GM19043 (cell line): ENCODE data around the gene KPNA4.
"Not testable (repeated sequence)": the region's sequence is repeated elsewhere in the genome, so short reads cannot be mapped to it uniquely, and the experiment has no call there.

Experiments
- ATAC-seq: cut with Tn5 transposase; IDR thresholded peaks from one replicate; pipeline ENCODE4 v1.9.1; 2021; ENCODE audit warnings: low read depth; ENCODE audit not compliant: unreplicated experiment

Gene KPNA4

DNA sequence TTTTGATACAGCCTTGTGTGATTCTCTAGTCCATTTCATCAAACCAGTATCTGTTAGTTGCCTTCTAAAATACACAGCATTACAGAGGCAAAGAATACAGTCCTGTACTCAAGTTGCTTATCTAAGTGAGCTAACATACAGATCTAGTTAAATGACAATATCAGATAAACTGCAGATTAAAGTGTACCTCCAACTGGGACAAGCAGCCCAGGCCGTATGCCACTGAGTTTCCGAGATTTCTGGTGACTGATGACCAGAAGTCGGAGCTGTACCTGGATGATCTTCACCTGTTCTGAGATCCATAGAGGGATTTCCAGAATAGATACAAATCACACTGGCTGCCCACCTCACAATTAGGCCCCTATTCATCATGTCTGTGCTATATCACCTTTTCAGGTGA is 109.5 kb downstream of the KPNA4 start:
- ATAC-seq = no peak

DNA sequence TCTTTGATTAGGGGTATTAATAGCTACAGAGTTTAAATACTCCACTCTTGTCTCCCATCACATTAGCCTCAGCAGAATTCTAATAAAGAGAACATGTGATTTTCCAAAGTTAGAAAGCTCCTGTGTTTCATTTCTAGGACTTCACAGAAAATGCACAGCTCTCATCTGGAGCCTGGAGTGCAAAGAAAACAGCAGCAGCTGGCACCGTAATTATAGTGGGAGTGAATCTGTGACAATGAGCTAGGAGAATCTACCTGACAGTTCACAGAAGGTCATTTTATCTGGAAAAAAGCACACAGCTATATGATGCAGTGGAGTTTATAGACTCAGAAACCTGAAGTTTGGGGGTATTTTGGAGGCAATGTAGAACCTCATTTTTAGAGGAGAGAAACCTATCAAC is 110.4 kb downstream of the KPNA4 start:
- ATAC-seq = no peak

DNA sequence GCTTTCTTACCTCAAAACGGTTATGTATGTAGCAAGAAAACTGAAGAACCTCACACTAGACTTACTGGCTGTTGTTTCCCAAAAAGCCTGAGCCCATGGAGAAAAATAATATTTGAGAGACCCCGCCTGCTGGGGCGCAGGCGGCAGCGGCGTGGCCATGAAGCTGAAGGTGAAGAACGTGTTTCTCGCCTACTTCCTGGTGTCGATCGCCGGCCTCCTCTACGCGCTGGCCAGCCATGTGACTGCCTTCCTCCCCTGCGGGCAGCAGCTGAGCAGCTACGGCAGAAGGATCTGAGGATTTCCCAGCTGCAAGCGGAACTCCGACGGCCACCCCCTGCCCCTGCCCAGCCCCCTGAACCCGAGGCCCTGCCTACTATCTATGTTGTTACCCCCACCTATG is 113.1 kb downstream of the KPNA4 start:
- not testable (repeated sequence) for ATAC-seq

DNA sequence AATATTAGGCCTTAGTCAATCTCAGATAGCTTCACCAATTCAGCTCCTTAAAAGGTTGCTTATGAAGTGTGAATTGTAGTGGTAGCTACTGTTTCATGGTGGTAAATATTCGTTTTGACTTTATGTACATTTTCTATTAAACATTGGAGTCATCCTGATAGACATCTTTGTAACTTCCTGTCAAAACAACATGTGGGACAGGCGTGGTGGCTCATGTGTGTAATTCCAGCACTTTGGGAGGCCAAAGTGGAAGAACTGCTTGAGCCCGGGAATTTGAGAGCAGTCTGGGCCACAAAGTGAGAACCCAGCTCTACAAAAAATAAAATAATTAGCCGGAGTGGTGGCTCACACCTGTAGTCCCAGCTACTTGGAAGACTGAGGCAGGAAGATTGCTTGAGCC is 113.8 kb downstream of the KPNA4 start:
- ATAC-seq = no peak

DNA sequence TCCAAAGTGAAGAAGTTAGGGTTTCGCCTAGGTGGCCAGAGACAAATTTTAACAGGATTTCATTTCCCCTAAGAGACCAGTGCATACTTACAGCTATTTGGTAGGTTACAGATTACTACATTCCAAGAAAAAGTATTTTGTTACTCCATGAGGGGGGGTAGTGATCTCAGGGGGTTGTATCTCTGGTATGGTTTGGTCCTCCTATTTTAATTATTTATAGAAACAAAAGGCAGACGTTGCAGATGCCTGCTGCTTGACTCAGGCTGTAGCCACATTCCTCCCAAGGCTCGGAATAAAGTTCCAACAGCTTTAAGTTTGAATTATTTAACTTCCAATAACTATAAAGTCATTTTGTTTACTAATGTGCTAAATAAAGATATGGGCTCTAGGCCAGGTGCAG is 114.5 kb downstream of the KPNA4 start:
- ATAC-seq = no peak

DNA sequence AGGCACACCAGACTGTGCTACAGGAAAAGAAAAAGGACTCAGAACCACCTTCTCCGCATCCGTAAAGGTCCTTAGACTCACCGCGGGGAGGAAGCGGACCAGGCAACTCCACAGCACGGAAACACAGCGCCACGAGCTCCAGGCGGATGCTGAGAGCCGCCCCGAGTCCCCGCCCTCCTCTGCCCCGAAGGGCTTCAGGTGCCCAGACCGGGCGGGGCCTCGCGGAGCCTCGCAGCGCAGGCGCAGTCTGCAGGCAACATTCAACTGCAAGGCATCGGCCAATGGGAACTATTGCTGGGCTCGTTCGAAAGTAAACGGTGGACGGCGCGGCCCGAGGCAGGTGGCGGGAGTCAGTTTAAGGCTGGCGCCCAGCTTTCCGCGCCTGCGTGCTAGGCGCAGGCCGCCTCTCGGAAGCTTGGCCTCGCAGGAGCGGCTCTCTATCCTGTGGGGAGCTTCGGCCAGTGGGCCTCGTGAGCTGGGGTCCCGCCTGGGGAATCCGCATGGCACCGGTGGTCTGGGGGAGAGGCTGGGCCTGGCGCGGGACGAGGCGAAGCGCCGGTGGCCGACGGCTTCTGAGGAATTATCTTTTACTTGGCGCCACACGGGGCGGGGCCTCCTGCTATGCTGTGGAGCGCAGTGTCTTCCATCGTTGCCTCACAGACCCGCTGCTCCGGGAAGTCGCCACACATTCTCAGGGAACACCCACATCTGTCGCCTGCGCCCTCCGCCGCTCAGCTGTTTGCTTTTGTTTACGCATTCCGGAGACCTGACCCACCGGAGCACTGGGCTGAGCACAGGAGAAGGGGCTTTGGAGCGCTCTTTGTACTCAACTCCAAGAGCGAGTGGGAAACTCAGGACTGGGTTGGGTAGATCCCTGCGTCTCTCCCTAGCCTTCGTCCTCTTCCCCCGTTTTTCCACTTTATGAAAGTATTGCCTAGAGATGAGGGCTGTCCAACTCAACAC is 115.5 kb downstream of the KPNA4 start, which contains the start of gene TRIM59:
TRIM59 (minus strand) TSS at position 151 of the 963 bp plus-strand sequence. CDS start 10,603 bp downstream, outside the sequence.
- ATAC-seq = peak; percentile 94

DNA sequence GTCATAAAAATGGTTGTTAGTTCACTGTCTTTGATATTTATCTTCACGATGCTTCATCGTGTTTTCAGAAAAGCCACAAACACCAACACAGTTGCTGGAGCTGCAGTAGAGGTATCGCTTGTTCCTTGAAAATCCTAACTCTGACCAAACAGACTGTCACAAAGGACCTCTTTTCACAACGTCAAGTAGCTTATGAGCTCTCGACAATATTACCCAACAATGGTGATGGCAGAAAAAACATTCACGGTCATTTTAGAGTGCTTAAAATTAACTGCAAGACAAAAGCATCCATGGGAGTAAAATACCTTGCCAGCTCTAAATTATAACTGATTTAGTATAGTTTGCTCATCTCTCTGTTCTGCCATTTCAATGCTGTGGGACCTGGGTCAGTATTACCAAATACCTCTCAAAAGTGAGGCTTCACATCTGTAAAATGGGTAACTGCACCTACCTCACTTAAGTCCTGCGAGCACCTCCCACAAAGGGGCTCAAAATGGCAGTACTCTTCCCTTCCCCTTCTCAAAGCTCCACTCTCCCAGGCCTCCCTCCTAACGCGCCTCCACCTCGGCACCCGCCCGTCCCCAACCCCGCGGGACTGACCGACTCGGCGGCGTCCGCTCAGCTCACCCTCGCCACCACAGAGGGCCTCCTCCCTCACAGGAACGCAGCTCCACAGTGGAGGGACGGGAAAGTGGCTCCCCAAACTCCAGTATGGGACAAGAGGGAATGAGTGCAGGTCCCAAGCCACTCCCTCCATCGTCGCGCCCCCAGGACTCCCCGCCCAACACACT is 116.3 kb downstream of the KPNA4 start:
- peak; percentile 36 for ATAC-seq

DNA sequence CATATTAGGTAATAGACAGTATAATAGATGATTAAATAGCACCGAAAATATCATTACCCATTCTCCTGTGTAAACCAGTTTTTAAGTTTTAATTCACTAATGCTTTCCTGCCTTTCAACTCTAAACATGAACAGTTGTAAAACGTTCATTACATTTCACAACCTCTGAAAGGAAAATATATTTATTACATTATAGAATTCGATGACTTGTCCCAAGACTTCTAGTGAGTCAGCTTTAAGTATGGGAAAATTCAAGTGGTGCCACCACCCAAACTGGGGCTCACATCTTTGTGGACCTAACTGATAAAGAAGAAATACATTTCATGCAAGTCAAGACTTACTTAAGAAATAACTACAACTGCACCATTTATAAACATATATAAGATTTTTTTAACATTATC is 117.8 kb downstream of the KPNA4 start:
- ATAC-seq = no peak

DNA sequence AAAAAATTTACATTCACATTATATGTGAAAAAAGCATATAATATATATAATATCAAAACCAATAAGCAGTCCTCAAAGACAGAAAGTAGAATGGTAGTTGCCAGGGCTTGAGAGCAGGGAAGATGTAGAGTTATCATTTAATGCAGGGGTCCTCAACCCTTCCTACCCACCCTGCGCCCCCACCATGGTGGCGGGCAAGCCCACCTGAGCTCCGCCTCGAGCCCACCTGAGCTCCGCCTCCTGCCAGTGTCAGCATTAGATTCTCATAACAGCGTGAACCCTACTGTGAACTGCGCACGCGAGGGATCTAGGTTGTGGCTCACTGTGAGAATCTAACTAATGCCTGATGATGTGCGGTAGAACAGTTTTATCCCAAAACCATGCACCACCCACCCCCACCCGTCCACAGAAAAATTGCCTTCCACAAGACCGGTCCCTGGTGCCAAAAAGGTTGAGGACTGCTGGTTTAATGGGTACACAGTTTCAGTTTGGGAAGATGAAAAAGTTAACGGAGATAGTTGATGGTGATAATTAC is 118.8 kb downstream of the KPNA4 start:
- ATAC-seq = no peak

DNA sequence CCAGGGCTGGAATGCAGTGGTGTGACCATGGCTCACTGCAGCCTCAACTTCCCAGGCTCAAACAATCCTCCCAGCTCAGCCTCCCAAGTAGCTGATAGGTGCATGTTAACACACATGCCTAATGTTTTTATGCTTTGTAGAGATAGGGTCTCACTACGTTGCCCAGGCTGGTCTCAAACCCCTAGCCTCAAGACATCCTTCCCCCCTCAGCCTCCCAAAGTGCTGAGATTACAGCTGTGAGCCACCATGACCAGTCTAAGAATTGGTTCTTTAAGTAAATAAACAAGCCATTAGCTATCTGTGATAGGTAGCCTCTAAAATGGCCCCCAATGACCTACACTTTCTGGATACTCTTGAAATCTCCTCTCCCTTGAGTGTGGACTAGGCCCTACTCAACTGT is 119.5 kb downstream of the KPNA4 start:
- no peak for ATAC-seq
